OCI-LY7 (cell line): ENCODE measurements around the gene CEPT1.

ENCODE experiments used
- EZH2phosphoT487 ChIP-seq: fragments of 200-600 bp; sonication (generic); IDR thresholded peaks from 2 replicates; pipeline ENCODE4 v1.6.1; 2018; ENCODE audit warnings: low read depth, borderline replicate concordance, mild to moderate bottlenecking, mixed run types, antibody characterized with exemption, low read length, moderate library complexity, mixed read lengths
- TF ChIP-seq, protein P1 (sequence below): fragments of 200-600 bp; sonication (generic); conservative IDR thresholded peaks from 2 replicates; pipeline ENCODE4 v1.5.1; 2014; ENCODE audit warnings: mild to moderate bottlenecking, antibody characterized with exemption, low read length, moderate library complexity, mixed read lengths

DNA sequence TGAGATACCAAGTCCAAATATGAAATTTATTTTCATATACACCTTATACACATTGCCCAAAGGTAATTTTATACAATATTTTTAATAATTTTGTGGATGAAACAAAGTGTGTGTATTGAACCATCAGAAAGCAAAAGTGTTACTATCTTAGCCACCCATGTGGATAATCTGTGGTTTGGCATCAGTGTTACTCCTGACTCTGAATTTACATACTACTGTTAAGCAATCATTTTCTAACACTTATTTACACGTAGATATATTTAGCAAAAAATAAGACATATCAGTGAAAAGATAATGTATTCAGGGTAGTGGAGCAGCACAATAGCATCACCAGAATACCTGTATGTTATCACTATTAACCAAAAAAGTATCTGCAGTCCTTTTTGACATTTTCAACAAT, 36.7 kb downstream of the CEPT1 start:
- TF ChIP-seq, protein P1, sequence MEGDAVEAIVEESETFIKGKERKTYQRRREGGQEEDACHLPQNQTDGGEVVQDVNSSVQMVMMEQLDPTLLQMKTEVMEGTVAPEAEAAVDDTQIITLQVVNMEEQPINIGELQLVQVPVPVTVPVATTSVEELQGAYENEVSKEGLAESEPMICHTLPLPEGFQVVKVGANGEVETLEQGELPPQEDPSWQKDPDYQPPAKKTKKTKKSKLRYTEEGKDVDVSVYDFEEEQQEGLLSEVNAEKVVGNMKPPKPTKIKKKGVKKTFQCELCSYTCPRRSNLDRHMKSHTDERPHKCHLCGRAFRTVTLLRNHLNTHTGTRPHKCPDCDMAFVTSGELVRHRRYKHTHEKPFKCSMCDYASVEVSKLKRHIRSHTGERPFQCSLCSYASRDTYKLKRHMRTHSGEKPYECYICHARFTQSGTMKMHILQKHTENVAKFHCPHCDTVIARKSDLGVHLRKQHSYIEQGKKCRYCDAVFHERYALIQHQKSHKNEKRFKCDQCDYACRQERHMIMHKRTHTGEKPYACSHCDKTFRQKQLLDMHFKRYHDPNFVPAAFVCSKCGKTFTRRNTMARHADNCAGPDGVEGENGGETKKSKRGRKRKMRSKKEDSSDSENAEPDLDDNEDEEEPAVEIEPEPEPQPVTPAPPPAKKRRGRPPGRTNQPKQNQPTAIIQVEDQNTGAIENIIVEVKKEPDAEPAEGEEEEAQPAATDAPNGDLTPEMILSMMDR, result no peak
- no peak for TF ChIP-seq EZH2phosphoT487
